Spleen (tissue), 11 donors: ENCODE results near the gene XRCC3. TPM values are rescaled to one million over a fixed set of nuclear protein-coding genes. Genes with fewer than 3 reads are reported as not detected.

Source experiments
- DNase-seq: peaks from one replicate; pipeline ENCODE4 v3.0.0-alpha.2; 2020
- H3K27ac ChIP-seq, 8 donors: fragments of 200-600 bp; sonication (generic) in 7 of 8; 1 replicate in 4 of 8; 2 replicates in 4 of 8; pipeline versions ENCODE4 v1.5.0 to v1.8.0; 2016 to 2021; ENCODE audit warnings: inconsistent platforms in 4 of 8, mild to moderate bottlenecking in 4 of 8, moderate library complexity in 1 of 8
- H3K27me3 ChIP-seq, 7 donors: fragments of 200-600 bp; sonication (generic) in 6 of 7; replicated peaks in 1 of 7; 1 replicate in 4 of 7; 2 replicates in 3 of 7; pipeline versions ENCODE4 v1.5.0 to v1.8.0; 2016 to 2021; ENCODE audit warnings: inconsistent platforms in 3 of 7, mild to moderate bottlenecking in 1 of 7
- H3K36me3 ChIP-seq, 6 donors: fragments of 200-600 bp; sonication (generic) in 5 of 6; 1 replicate in 4 of 6; 2 replicates in 2 of 6; pipeline versions ENCODE4 v1.5.0 to v1.8.0; 2016 to 2021; ENCODE audit warnings: inconsistent platforms in 2 of 6
- H3K4me1 ChIP-seq, 6 donors: fragments of 200-600 bp; sonication (generic) in 5 of 6; 1 replicate in 3 of 6; 2 replicates in 3 of 6; pipeline versions ENCODE4 v1.5.0 to v1.8.0; 2016 to 2021; ENCODE audit warnings: inconsistent platforms in 3 of 6
- H3K4me3 ChIP-seq, 8 donors: fragments of 200-600 bp; sonication (generic) in 7 of 8; 1 replicate in 4 of 8; 2 replicates in 4 of 8; pipeline versions ENCODE4 v1.5.0 to v1.8.0; 2016 to 2021; ENCODE audit warnings: inconsistent platforms in 4 of 8, mild to moderate bottlenecking in 4 of 8, moderate library complexity in 2 of 8
- H3K9me3 ChIP-seq, 8 donors: fragments of 200-600 bp; sonication (generic) in 7 of 8; 1 replicate in 4 of 8; 2 replicates in 4 of 8; pipeline versions ENCODE4 v1.5.0 to v1.8.0; 2016 to 2021; ENCODE audit warnings: inconsistent platforms in 4 of 8
- POLR2A ChIP-seq, 3 donors: fragments of 450-650 bp; IDR thresholded peaks; one replicate each; pipeline ENCODE4 v1.5.1; 2017; ENCODE audit warnings: antibody characterized with exemption in 3 of 3, mild to moderate bottlenecking in 1 of 3
- POLR2AphosphoS5 ChIP-seq, 3 donors: sonication (generic); formaldehyde crosslinking; IDR thresholded peaks; one replicate each; pipeline ENCODE4 v1.5.1; 2017; ENCODE audit warnings: antibody characterized with exemption in 3 of 3
- WGBS, 5 donors: extraction: QIAGEN DNeasy Blood & Tissue Kit in 3 of 5; methylation state at CpG; one replicate each; pipeline versions ENCODE4 v1.1.5 to v1.1.7; 2013 to 2018; 5-methylcytosine and 5-hydroxymethylcytosine counted together
- intact Hi-C: fragments of 100-400 bp; cut with DNase I; formaldehyde crosslinking; loops from one replicate; pipeline ENCODE4 v1.15.0; 2023; ENCODE audit warnings: low total_unique reads
- polyA plus RNA-seq, 3 donors: library from polyadenylated mRNA; stranded (reverse); fragments of 200-250 nt; gene quantifications; one replicate each; pipeline ENCODE4 v1.2.1, GENCODE V29; 2013
- total RNA-seq, 7 donors: library from RNA; depleted of rRNA in 3 of 7; stranded (reverse); fragments of >200 nt in 3 of 7; fragmentation: NEBNext Ultra II Directional in 4 of 7; extraction: Animal tissue kit (Norgen Biotek cat#: 25700) in 4 of 7; gene quantifications; one replicate each; pipeline versions ENCODE4 v1.1.0 to v1.2.1, GENCODE V29; 2016 to 2021
- TF ChIP-seq, protein P1 (sequence below), 11 experiments: fragments of 200-600 bp in 7 of 11; fragments of 450-650 bp in 4 of 11; sonication (generic) in 4 of 11; IDR thresholded peaks in 8 of 11; conservative IDR thresholded peaks in 3 of 11; 1 replicate in 7 of 11; 2 replicates in 4 of 11; pipeline versions ENCODE4 v1.4.0 to v1.8.0; 2016 to 2021; ENCODE audit warnings: antibody characterized with exemption in 11 of 11, inconsistent platforms in 4 of 11, mild to moderate bottlenecking in 1 of 11
- donor health status: healthy with polysubstance abuse.
- donor health status: DM: no; HTN: no; CAD: no; lungs with moderate emphysema.
- donor health status: DM: no; HTN: no; CAD: no.
- donor health status: Bipolar disorder and iron deficiency.
- donor health status: healthy.
- donor health status: DM: no; HTN: no; CAD: no.
- donor health status: DM: yes; HTN: yes; CAD: no.

XRCC3 gene
- total and polyA plus RNA-seq, 10 donors, result 5.9 to 20.4 (median 14.3) TPM

GRCh38 chr14:103736546-103737431 is 21.5 kb upstream of the XRCC3 start:
- no peak overlapping the region for H3K4me3 ChIP-seq
- TF ChIP-seq, protein P1, sequence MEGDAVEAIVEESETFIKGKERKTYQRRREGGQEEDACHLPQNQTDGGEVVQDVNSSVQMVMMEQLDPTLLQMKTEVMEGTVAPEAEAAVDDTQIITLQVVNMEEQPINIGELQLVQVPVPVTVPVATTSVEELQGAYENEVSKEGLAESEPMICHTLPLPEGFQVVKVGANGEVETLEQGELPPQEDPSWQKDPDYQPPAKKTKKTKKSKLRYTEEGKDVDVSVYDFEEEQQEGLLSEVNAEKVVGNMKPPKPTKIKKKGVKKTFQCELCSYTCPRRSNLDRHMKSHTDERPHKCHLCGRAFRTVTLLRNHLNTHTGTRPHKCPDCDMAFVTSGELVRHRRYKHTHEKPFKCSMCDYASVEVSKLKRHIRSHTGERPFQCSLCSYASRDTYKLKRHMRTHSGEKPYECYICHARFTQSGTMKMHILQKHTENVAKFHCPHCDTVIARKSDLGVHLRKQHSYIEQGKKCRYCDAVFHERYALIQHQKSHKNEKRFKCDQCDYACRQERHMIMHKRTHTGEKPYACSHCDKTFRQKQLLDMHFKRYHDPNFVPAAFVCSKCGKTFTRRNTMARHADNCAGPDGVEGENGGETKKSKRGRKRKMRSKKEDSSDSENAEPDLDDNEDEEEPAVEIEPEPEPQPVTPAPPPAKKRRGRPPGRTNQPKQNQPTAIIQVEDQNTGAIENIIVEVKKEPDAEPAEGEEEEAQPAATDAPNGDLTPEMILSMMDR (IDR thresholded peaks at IDR 0.05 in 8 of 11, conservative IDR thresholded peaks at IDR 0.05 in 3 of 11), result no peak
- TF ChIP-seq POLR2AphosphoS5 (IDR thresholded peaks at IDR 0.05) (no peak), POLR2A (IDR thresholded peaks at IDR 0.05) (no peak)
- peaks cover 3 to 35% (median 18%) of the 10 kb centered on the region in 6 donors for H3K4me1 ChIP-seq
- DNase-seq, result peak; percentile 31
- H3K27me3 ChIP-seq, result no peaks in the 10 kb centered on the region
- peaks cover 0 to 95% (median 56%) of the 10 kb centered on the region in 6 donors for H3K36me3 ChIP-seq
- intact Hi-C loops, result no loop called here
- no peaks in the 10 kb centered on the region for H3K9me3 ChIP-seq
- WGBS, 5 donors, result 81 to 89% (median 85%) methylated on average over 8 to 10 of the region's 10 CpGs
- peak overlapping the region in 5 of 8 donors; percentile 14 to 30 (median 23) for H3K27ac ChIP-seq

- H3K36me3 ChIP-seq, result peaks cover 0 to 96% (median 57%) of the 10 kb centered on the region in 6 donors
- TF ChIP-seq POLR2A (IDR thresholded peaks at IDR 0.05) (no peak), POLR2AphosphoS5 (IDR thresholded peaks at IDR 0.05) (no peak)
- TF ChIP-seq, protein P1 (IDR thresholded peaks at IDR 0.05 in 8 of 11, conservative IDR thresholded peaks at IDR 0.05 in 3 of 11), result no peak
- intact Hi-C loops, result no loop called here
- WGBS, 5 donors, result 89 to 94% (median 90%) methylated on average over 16 to 22 of the region's 22 CpGs
- H3K9me3 ChIP-seq, result no peaks in the 10 kb centered on the region
- DNase-seq, result peak; percentile 65
- H3K4me1 ChIP-seq, result peaks cover 0 to 28% (median 13%) of the 10 kb centered on the region in 6 donors
- no peak overlapping the region for H3K4me3 ChIP-seq
- H3K27ac ChIP-seq, result peak overlapping the region in 5 of 8 donors; percentile 21 to 54 (median 29)
- no peaks in the 10 kb centered on the region for H3K27me3 ChIP-seq
These were observed 20.7 kb upstream of the XRCC3 start for GRCh38 chr14:103735815-103736545.

- Histone ChIP-seq H3K9me3 (no peaks in the 10 kb centered on the region), H3K4me3 (no peak overlapping the region), H3K36me3 (peaks cover 0 to 99% (median 57%) of the 10 kb centered on the region in 6 donors), H3K27me3 (no peaks in the 10 kb centered on the region), H3K27ac (peak overlapping the region in 5 of 8 donors; percentile 9 to 54 (median 30)), H3K4me1 (peaks cover 0 to 28% (median 12%) of the 10 kb centered on the region in 6 donors)
- 30 to 81% (median 66%) methylated on average over 3 to 7 of the region's 7 CpGs for whole genome bisulfite sequencing, 5 donors
- intact Hi-C loops, result no loop called here
- DNase-seq, result peak; percentile 56
- no peak for TF ChIP-seq POLR2A (IDR thresholded peaks at IDR 0.05)
- TF ChIP-seq, protein P1 (IDR thresholded peaks at IDR 0.05 in 8 of 11, conservative IDR thresholded peaks at IDR 0.05 in 3 of 11), result no peak
These were observed 20.2 kb upstream of the XRCC3 start for GRCh38 chr14:103735439-103735814.
